Glomerular visceral epithelial cell (primary cell): ENCODE results near the gene TICRR.
A peak's percentile ranks its signal among the peaks of the same experiment; 100 is the strongest.

ENCODE experiments used
- DNase-seq: peaks from one replicate; pipeline ENCODE4 v3.0.0-alpha.2; 2016; ENCODE audit errors: extremely low spot score

The TICRR gene

DNA sequence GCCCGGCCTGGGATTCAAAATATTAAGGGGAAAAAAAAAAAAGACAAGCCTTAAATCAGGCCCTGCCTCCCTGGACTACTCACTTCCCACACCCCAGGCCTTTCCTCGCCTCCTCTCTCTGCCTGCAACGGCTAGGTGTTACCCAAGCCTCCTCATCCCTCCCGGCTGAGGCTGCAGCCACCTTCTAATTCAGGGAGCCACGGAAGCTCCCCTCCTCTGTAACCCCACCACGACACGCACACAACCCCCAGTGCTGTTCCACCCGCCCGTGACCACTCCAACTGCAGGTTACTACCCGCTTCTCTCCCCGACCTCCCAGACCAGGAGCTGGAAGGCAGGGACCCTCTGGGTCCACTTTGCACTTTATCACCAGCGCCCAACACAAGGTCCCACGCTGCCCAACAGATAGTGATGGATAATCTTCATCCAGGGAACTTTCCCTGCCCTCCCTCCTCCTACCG, 79.1 kb downstream of the TICRR start:
- DNase-seq: peak; percentile 29

DNA sequence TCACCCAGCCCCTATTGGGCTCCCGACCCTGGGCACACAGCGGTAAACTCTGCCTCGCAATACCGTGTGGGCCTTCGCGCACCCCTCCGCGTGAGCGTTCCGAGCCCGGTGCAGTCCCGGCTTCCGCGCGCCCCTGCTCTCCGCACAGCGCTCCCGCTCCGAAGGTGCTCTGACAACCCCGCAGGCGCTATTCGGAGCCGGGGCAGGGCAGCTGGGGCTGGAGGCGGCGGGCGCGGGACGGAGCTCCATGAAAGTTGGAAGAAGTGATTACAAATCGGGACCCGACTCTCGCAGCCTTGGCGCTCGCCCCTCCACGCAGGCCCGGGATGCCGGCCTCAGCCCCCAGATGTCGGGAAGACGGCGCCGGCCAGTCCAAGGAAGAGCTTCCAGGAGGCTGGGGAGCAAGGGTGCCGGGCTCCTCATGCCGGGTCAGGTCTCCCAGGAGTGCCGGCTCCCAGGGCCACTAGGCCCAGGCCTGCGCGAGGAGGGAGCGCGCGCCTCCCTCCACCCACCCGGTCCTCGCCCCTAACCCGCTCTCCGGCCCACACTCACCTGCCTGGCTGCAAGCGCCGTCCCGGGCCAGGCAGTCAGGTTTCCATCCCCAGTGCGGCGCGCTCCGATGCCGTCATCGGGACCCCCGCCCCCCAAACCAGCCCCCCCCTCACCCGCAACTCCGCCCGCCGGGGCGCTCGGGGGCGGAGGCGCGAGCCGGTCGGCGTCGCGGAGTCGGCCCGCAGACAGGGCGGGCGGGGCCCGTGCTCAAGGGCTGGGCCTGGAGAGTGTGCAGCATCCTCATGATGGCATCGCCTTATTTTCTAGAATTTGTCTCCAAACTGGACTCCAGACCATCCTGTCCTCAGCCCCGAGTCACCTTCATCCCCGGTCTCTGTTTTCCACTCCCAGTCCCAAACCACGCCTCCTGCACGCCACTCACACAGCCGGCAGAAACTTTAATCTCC, 79.9 kb downstream of the TICRR start, which contains the start of gene KIF7:
TSS of gene KIF7 (minus strand) at position 621 of the 959 bp plus-strand sequence. CDS start 2,537 bp downstream, outside the sequence.
- peak; percentile 50 for DNase-seq

DNA sequence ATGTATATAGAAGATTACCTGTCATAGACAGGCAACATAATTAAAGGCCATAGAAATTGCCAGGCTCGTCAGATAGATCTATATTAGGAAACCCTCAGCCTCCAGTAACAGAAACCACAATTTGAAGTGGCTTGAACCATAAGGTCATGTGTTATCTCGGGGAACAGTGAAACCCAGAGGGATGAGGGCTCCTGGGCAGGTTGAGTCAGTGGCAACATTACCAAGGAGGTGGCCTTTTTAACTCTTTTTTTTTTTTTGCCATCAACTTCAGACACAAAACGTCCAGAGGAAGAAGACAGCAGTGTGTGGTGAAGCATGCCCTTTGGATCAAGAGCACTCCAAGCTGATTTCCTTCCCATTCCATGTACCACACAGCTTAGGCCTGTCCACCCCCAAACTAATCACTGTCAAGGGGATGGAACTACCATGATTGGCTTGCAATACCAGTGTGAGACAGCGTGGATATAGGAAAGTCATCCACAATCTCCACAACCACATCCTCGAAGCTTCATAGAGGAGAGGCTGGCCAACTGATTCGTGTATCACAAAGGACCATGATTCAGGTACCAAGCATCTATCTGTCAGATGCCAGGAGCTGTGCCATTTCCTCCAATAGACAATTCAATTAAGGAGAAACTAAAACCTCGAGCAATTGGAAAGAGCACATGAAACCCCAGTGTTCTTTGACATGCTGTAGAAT, 81.0 kb downstream of the TICRR start:
- no peak for DNase-seq

DNA sequence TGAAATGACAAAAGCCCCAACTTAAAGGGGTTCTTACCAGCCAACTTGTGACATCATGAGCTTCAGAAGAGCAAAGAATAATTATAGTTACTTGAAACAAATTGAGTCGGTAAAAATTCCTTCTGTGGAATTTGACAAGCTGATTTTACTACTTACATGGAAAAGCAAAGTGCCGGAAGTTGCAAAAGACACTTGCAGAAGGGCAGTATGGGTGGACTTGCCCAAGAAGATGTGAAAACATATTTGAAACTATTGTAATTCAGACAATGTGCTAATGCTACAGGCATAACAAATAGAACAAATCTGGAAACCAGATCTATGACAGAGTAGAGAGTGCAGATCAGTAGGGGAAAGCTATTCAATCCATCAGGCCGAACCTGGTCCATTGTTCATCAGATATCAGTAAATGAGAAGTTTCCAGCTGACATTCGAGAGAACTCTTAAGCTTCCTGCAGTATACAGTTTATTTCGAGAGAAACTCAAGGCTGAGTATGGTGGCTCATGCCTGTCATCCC, 82.5 kb downstream of the TICRR start:
- no peak for DNase-seq

DNA sequence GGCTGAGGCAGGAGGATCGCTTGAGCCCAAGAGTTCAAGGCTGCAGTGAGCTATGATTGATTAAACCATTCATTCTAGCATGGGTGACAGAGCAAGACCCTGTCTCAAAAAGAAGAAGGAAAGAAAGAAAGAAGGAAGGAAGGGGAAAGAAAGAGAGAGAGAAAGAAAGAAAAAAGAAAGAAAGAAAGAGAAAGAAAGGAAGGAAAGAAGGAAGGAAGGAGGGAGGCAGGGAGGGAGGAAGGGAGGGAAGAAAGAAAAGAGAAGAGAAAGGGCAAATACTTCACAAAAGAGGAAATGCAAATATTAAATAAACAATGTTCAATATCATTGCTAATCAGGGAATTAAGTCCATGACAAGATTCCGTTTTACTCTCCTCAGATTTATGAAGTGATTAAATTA, 84.0 kb downstream of the TICRR start:
- no peak for DNase-seq

DNA sequence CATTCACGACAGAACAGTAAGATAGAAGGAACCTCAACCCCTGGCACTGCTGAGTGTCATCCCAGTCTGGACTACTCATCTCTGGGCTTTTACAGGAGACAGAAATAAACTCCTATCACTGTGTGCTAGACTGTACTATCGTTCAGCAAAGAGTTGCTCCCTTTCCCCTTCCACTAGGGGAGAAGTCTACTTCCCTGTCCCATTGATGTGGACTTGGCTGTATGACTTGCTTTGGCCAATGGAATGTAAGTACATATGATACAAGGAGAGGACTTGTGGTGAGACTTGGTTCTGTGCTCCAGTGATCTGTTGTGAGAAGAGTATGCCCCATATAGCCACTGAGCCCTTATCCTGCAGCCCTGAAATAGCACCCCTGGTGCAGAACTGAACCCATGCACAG, 85.3 kb downstream of the TICRR start:
- DNase-seq: no peak

DNA sequence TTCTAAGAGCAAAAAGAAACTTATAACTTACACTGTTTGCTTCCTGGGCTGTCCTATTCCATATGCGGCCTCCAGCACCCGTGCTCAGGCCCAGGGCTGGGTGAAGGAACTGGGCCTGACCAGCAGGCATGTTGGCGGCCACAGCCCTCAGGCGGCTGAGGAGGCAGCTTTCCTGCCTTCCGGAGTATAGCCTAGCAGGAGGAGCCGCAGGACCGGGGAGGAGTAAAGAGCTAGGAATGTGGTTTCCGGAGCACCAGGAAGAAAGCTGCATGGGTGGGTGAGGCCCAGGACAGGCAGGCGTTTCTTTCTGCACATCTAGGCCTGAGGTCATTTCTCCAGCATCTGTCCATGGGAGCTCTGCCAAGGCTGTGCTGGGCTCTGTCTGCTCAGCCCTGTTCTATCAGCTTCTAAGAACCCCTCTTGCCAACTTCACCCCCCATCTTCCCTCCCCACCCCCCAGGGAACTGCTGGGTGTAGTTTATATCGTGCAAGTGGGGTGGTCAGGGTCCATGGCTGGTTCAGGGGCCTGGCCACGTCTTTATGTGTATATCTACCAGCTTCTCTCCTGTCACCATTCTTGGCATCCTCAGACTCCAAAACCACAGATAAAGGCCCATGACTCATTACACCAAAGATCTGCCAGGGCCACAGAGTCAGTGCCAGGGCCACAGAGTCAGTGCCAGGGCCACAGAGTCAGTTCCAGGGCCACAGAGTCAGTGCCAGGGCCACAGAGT, 87.8 kb downstream of the TICRR start:
- peak; percentile 92 for DNase-seq

DNA sequence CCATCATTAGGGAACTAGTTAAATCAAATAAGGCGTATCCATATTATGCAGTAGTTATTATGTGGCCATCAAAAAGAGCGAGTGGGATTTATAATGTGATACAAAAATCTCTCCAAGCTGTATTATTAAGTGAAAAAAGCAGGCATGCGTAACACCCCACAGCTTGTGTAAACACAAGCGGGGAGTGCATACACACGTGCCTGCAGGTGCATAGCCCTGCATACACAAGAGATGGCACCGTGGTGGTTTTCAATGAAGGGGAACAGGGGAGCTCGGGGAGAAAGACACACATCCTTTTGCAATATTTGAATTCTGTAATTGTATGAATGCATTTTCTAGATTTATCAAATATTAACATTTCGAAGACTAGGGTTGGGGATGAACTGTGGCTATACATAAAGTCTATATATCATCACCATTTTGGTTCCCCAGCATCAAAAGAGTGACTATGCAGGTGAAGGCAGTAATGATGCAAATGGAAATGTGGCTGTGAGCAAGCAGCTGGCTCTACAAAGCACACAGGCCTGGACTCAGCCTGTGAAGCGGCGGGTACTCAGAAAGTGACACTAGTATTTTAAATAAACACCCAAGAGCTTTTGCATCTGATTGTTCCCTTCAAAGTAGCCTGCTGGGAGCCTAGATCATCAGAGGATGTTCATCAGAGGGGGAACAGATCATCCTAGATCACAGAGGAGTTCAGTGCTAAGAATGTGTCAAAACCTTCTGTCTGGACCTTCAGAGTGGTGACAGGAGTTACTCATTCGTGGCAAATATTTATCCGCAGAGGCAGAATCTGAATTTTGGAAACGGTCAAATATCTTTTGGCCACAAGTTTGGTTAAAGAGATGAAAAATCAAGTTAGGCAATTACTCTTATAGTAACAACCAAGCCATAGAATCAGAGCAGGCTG, 89.4 kb downstream of the TICRR start:
- no peak for DNase-seq

DNA sequence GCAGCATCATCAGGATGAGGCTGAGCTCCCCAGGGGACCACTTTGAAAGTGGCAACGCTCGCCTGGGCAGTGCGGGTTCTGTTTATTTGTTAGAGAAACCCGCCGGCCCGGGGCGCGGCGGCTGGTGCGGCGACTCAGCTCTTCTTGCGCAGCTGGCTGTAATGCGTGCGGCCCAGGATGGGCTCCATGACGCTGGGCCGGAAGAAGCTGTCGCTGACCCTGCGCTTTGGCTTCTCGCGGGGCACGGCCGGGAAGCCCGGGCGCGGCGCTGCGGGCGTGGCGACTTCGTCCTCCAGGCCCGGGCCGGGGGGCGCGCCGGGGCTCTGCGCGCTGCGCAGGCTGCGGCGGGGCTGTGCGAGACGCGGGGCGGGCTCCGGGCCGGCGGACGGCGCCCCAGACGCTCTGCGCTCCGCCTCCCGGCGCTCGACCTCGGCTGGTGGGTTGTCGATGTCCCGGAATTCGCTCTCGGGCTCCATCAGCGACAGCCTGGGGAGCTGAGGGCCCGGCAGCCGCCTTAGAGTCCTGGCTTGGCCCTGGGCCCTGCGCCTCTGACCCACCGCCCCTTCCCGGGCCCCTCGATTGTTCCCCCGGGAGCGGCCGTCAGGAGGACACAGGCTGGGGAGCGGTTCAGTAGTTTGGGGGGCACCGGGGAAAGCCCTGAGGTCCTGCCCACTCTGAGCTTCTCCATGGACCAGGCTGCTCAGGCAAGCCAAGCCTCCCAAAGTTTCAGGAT, 90.3 kb downstream of the TICRR start:
- DNase-seq: peak; percentile 29

DNA sequence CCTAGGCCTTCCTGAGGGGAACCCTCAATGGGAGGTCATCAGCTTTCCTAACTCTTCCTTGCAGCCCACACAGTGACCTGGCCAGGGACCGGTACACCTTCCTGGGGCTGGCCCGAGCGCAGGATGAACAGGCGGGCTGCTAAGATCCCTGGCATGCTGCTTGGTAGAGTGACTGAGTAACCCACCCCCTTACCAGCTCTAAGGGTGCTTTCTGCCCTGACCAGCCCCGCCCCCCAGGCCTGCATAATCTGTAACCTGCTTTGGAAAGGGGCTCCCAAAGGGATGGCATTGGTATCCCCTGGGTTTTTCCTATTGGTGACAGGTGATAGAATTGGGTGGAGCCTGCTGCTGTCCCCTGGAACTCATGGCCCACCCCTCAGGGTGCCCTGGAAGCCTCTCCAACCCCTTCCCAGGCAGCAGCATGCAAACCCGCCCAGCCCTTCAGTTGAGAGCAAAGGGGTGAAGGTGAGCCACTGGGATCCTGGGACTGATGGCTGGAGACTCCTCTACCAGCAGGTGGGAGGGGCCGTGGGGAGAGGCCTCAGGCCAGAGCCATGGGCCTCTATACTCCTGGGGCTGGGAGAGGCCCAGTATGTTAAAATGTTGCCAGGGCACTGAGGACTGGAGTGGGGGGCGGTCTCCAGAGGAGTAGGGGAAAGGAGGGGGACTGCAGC, 91.1 kb downstream of the TICRR start:
- DNase-seq: no peak

DNA sequence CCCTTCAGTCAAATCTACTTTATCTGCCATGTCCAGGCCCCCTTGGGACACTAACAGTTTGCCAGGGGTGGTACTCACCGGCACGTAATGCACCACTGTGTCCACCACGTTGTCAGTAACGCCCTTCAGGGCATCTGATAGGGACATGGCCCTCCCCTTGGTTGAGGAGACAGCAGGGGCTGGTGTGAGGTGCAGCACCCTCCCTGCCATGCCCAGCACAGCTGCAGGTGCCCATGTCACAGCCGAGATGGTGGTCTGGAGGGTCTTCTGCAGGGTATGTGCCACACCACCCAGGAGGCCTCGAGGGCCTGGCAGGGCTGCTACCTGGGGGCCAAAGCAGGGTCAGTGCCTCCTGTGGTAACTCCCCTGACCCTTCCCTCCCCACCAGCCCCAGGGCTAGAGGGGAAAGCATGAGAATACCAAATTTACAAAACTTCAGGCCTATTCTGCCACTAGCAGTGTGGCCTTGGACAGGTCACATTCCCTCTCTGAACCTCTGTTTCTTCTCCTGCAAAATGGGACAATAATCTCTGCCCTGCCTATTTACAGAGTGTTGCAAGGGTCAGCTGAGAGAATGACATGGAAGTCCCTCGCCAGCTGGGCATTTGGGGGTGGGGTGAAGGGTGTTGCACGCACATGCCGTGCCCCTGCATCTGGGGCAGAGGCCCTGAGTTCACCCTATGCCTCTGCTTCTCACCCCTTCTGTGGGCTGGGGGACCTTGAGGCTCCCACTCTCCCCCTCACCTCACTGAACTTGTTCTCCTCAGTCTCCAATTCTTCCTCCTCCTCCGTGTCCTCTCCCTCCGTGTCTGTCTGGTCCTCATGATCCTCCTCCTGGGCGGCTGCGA, 91.8 kb downstream of the TICRR start:
- no peak for DNase-seq

DNA sequence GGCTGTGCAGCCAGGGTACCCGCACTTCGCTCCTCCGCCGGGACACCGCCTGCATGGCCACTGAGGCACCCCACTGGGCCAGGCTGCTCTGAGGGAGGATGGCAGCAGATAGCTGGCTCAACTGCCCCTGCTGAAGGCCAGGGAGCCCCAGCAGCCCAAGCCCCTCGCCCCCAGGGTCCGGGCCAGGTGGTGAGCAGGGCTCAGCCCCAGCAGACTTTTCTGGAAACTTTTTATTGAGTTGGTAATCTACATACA, 92.4 kb downstream of the TICRR start:
- no peak for DNase-seq

DNA sequence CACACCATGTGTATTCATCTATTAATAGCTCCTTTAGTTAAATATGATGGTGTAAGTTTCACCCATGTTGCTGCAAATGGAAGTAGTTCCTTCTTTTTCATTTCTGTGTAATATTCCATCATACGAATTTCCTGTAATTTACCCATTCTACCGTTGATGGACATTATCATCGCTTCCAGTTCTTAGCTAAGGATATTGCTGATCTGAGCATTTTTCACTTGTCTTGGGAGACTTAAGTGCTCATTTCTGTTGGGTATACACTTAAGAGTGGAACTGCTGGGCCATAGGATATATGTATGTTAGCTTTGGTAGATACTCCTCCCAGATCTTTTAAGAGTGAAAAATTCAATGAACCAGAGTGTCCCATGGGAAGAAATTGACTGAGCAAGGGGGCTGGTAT, 92.9 kb downstream of the TICRR start:
- DNase-seq: no peak

DNA sequence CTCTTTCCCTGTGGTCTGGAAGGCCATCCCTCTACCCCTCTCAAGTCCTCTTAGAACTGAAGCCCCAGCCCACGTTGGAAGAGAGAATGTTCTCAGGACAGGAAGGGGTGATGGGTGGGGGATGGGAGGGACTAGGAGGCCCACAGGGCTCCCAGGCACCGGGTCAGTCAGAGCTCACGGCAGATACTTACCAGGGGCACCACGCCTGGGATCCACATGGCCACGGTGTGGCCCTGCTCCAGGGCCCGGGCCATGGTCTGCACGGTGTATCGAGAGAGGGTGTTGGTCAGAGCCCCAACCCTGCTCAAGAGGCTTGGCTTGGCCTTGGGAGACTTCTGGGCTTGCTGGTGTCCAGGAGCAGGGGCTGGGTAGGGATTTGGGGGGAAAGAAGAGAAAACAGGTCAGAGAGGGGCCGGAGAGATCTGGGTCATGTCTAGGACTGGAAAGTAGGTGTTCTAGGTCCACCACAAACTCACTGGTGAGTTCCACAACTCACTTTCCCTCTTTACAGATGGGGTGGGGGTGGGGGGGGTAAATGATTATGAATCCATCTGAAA, 94.1 kb downstream of the TICRR start:
- DNase-seq: no peak

DNA sequence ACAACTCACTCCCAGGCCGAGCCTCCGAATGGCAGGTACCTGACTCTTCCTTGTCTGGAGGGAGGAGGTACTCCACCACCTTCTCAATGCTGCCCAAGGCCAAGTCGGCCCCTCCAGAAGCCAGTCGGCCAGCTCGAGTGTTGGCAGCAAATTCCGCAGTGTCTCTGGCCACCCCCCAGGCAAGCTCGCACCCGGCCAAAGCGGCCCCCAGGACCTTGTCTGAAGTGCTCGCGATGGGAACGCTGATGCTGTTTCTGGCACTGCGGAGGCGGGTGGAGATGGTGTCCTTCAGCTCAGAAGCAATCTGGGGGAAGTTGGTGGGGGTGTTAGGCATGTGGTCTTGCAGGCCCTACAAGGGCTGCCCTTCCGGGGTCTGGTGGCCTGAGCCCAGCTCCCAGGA, 94.7 kb downstream of the TICRR start:
- DNase-seq: no peak

DNA sequence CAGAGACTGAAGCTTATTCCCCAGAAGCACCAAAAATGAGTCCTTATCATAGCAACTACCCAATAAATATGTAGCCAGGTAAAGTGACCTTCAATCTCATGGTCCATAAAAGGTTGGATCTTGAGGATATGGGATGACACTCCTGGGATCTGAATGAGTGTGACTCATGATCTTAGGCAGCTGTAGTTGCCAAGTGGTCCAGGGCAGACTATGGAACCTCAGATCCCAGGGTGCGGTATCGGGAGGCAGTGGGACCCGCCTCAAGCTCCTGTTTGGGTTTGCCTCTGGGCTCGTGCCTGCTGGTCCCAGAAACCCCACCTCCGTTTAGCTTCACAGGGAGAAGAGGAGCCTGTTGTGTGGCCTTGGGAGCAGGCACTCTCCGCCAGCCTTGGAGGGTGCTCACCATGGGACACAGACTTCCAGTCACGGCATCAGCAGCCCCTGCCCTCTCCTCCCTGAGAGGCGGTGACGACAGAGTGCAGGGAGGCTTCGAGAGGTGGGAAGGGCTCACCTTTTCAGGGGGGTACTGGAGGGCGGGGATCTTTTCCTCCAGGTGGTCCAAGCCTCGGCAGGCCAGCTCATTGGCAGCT, 95.8 kb downstream of the TICRR start:
- DNase-seq: no peak

DNA sequence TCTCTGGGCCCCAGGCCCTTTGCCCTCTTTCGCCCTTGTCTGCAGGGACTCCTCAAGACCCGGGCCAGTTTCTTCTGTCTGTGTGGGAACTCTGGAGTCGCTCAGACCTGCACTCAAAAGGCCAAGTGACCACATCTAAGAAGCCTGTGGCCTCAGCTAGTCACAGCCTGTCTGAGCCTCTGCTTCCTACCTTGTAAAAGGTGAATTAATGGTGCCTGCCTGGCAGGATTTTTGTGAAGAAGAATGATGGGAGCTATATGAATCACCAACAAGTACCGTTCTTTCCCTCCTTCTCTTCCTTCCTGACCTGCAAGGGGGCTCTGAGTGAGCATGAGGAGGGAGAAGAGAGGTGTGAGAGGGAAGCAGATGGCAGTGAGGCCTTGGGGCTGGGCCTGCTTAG, 96.4 kb downstream of the TICRR start:
- no peak for DNase-seq
